ENCODE results near the gene PDSS1.

DNA sequence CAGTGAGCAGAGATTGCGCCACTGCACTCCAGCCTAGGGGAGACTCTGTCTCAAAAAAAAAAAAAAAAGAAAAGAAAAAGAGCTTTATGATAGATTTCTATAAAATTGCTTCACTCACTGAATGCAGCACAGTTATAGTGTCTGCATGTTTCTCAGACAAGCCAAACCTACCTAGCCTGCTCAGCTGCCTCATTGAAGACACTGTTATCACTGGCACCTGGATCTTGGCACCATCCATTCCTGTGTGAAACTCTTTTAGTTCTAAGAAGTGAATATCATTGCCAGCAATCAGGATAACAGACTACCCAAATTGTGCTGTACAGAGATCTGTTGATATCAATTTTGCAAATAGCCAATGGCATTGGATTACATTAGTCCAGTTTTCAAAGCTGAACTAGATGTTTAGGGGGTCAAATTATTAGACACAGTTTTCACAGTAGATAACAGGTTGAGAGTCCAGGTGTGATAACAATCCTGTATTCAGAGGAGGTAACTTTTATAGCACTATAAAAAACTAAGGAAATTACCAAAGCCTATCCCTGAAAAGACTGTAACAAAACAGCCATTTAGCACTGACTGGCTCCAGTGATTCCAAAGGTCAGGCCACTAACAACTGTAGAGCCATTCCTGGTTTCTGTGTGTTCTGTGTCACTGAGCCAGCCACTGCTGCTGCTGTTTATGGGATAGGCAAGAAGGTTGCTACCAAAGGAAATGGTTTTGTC, 17.1 kb downstream of the PDSS1 start:
- TF ChIP-seq, protein P1, sequence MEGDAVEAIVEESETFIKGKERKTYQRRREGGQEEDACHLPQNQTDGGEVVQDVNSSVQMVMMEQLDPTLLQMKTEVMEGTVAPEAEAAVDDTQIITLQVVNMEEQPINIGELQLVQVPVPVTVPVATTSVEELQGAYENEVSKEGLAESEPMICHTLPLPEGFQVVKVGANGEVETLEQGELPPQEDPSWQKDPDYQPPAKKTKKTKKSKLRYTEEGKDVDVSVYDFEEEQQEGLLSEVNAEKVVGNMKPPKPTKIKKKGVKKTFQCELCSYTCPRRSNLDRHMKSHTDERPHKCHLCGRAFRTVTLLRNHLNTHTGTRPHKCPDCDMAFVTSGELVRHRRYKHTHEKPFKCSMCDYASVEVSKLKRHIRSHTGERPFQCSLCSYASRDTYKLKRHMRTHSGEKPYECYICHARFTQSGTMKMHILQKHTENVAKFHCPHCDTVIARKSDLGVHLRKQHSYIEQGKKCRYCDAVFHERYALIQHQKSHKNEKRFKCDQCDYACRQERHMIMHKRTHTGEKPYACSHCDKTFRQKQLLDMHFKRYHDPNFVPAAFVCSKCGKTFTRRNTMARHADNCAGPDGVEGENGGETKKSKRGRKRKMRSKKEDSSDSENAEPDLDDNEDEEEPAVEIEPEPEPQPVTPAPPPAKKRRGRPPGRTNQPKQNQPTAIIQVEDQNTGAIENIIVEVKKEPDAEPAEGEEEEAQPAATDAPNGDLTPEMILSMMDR (IDR thresholded peaks at IDR 0.05; ENCODE audit: low read depth, low read length, missing input control) = no peak
- TF ChIP-seq, protein P2, sequence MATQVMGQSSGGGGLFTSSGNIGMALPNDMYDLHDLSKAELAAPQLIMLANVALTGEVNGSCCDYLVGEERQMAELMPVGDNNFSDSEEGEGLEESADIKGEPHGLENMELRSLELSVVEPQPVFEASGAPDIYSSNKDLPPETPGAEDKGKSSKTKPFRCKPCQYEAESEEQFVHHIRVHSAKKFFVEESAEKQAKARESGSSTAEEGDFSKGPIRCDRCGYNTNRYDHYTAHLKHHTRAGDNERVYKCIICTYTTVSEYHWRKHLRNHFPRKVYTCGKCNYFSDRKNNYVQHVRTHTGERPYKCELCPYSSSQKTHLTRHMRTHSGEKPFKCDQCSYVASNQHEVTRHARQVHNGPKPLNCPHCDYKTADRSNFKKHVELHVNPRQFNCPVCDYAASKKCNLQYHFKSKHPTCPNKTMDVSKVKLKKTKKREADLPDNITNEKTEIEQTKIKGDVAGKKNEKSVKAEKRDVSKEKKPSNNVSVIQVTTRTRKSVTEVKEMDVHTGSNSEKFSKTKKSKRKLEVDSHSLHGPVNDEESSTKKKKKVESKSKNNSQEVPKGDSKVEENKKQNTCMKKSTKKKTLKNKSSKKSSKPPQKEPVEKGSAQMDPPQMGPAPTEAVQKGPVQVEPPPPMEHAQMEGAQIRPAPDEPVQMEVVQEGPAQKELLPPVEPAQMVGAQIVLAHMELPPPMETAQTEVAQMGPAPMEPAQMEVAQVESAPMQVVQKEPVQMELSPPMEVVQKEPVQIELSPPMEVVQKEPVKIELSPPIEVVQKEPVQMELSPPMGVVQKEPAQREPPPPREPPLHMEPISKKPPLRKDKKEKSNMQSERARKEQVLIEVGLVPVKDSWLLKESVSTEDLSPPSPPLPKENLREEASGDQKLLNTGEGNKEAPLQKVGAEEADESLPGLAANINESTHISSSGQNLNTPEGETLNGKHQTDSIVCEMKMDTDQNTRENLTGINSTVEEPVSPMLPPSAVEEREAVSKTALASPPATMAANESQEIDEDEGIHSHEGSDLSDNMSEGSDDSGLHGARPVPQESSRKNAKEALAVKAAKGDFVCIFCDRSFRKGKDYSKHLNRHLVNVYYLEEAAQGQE (IDR thresholded peaks at IDR 0.05) = no peak
- TF ChIP-seq, protein P3, sequence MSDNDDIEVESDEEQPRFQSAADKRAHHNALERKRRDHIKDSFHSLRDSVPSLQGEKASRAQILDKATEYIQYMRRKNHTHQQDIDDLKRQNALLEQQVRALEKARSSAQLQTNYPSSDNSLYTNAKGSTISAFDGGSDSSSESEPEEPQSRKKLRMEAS (IDR thresholded peaks at IDR 0.05) = no peak
- TF ChIP-seq YY1 (IDR thresholded peaks at IDR 0.05) (peak; percentile 48), EGR1 (IDR thresholded peaks at IDR 0.05; ENCODE audit: low read depth in 2 of 2) (no peak), TAF1 (conservative IDR thresholded peaks at IDR 0.05) (no peak), JUND (IDR thresholded peaks at IDR 0.05) (no peak), SP1 (IDR thresholded peaks at IDR 0.05) (peak; percentile 82), GABPA (IDR thresholded peaks at IDR 0.05 in 1 of 2, conservative IDR thresholded peaks at IDR 0.05 in 1 of 2) (no peak), FOXA2 (IDR thresholded peaks at IDR 0.05) (no peak), RXRA (IDR thresholded peaks at IDR 0.05) (peak; percentile 7 to 10)
- TF ChIP-seq, protein P4, sequence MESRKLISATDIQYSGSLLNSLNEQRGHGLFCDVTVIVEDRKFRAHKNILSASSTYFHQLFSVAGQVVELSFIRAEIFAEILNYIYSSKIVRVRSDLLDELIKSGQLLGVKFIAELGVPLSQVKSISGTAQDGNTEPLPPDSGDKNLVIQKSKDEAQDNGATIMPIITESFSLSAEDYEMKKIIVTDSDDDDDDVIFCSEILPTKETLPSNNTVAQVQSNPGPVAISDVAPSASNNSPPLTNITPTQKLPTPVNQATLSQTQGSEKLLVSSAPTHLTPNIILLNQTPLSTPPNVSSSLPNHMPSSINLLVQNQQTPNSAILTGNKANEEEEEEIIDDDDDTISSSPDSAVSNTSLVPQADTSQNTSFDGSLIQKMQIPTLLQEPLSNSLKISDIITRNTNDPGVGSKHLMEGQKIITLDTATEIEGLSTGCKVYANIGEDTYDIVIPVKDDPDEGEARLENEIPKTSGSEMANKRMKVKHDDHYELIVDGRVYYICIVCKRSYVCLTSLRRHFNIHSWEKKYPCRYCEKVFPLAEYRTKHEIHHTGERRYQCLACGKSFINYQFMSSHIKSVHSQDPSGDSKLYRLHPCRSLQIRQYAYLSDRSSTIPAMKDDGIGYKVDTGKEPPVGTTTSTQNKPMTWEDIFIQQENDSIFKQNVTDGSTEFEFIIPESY (IDR thresholded peaks at IDR 0.05) = no peak
- TF ChIP-seq, protein P5, sequence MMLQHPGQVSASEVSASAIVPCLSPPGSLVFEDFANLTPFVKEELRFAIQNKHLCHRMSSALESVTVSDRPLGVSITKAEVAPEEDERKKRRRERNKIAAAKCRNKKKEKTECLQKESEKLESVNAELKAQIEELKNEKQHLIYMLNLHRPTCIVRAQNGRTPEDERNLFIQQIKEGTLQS (IDR thresholded peaks at IDR 0.05) = no peak

All from liver (tissue), 3 donors.